K562 (cell line): ENCODE data around the gene RCL1.
"Not testable (repeated sequence)": the region's sequence is repeated elsewhere in the genome, so short reads cannot be mapped to it uniquely, and the experiment has no call there.

Source experiments
- CBX1 ChIP-seq: sonication (generic); IDR thresholded peaks from 2 replicates; pipeline ENCODE4 v1.6.1; 2016; ENCODE audit warnings: antibody characterized with exemption, low read depth, mild to moderate bottlenecking
- CTCF ChIP-seq, 3 experiments: IDR thresholded peaks in 2 of 3; conservative IDR thresholded peaks in 1 of 3; 2 replicates each; pipeline ENCODE4 v1.5.1; 2011 to 2012; ENCODE audit warnings: low read length in 3 of 3, mild to moderate bottlenecking in 3 of 3, control low read depth in 2 of 3, improper control_type of control experiment in 1 of 3, inconsistent platforms in 1 of 3, low read depth in 1 of 3, mixed read lengths in 1 of 3, moderate library complexity in 1 of 3; ENCODE audit not compliant: insufficient read depth in 2 of 3
- DMBX1 ChIP-seq: fragments of 250-450 bp; sonication (Bioruptor Pico); IDR thresholded peaks from 2 replicates; pipeline ENCODE4 v1.8.0; 2022; ENCODE audit warnings: inconsistent platforms, mild to moderate bottlenecking, moderate library complexity, borderline replicate concordance
- FOS ChIP-seq: IDR thresholded peaks from 3 replicates; pipeline ENCODE4 v1.6.1; 2011; ENCODE audit not compliant: insufficient read length; ENCODE audit errors: extremely low read depth
- JUNB ChIP-seq: fragments of 450-650 bp; formaldehyde crosslinking; conservative IDR thresholded peaks from 2 replicates; pipeline ENCODE4 v1.4.0; 2020; ENCODE audit warnings: mild to moderate bottlenecking
- POLR2A ChIP-seq: fragments of 450-650 bp; conservative IDR thresholded peaks from 2 replicates; pipeline ENCODE4 v1.6.1; 2016
- SRF ChIP-seq, 2 experiments: fragments of 250-450, 450-650 bp in 1 of 2; sonication (Bioruptor Pico) in 1 of 2; sonication (generic) in 1 of 2; formaldehyde crosslinking; IDR thresholded peaks; 2 replicates each; pipeline versions ENCODE4 v1.5.0 to v1.5.1; 2020 to 2022; ENCODE audit warnings: mild to moderate bottlenecking in 1 of 2, missing genetic modification reagents in 1 of 2
- TAF7 ChIP-seq: fragments of 450-650 bp; IDR thresholded peaks from 2 replicates; pipeline ENCODE4 v1.6.1; 2016; ENCODE audit warnings: missing genetic modification characterization, missing compliant biosample characterization
- WHSC1 ChIP-seq: IDR thresholded peaks from one replicate; pipeline ENCODE4 v1.6.1; 2012; ENCODE audit warnings: low read length, control low read depth, inconsistent platforms
- ZBTB33 ChIP-seq: sonication (generic); formaldehyde crosslinking; IDR thresholded peaks from 2 replicates; pipeline ENCODE4 v1.8.1; 2023; ENCODE audit warnings: mild to moderate bottlenecking, missing genetic modification reagents
- ZNF184 ChIP-seq: sonication (generic); formaldehyde crosslinking; IDR thresholded peaks from 2 replicates; pipeline ENCODE4 v1.5.0; 2020; ENCODE audit warnings: missing genetic modification reagents
- ZNF318 ChIP-seq, 2 experiments: fragments of 450-650 bp; IDR thresholded peaks; 2 replicates each; pipeline ENCODE4 v1.6.1; 2016; ENCODE audit warnings: mild to moderate bottlenecking in 2 of 2, borderline replicate concordance in 1 of 2, low read depth in 1 of 2, moderate library complexity in 1 of 2

GRCh38 chr9:4774958-4775357 is 17.8 kb upstream of the RCL1 start:
- TF ChIP-seq SRF (CRISPR knock-in tag; IDR thresholded peaks at IDR 0.05); POLR2A; ZNF318 (IDR thresholded peaks at IDR 0.05; ENCODE audit: borderline replicate concordance in 1 of 2, low read depth in 1 of 2); CTCF (IDR thresholded peaks at IDR 0.05 in 2 of 3, conservative IDR thresholded peaks at IDR 0.05 in 1 of 3; ENCODE audit: insufficient read depth in 2 of 3, low read depth in 1 of 3, low read length in 3 of 3); DMBX1 (CRISPR knock-in tag); FOS; WHSC1; CBX1; JUNB (CRISPR knock-in tag); ZBTB33 (CRISPR knock-in tag); TAF7 (tag); ZNF184 (CRISPR knock-in tag): not testable (repeated sequence)
